NT2/D1 (cell line): Measurements from ENCODE around the gene PDE4B.

ENCODE experiments used
- SUZ12 ChIP-seq: IDR thresholded peaks from 2 replicates; pipeline ENCODE4 v1.6.1; 2011; ENCODE audit not compliant: insufficient read length, insufficient read depth; ENCODE audit errors: extremely low read depth
- YY1 ChIP-seq: IDR thresholded peaks from 2 replicates; pipeline ENCODE4 v1.6.1; 2011; ENCODE audit not compliant: insufficient read length, insufficient read depth
- ZNF274 ChIP-seq: IDR thresholded peaks from 2 replicates; pipeline ENCODE4 v1.6.1; 2011; ENCODE audit warnings: mild to moderate bottlenecking, low read depth, low read length

GRCh38 chr1:65850281-65850680, 57.6 kb downstream of the PDE4B start:
- TF ChIP-seq ZNF274, result no peak
- TF ChIP-seq YY1, result no peak
- no peak for TF ChIP-seq SUZ12
